CD4-positive, alpha-beta T cell treated with Interleukin-4 for 4 hours (primary cell): ENCODE data around the gene VWA1.
"Not testable (repeated sequence)": the region's sequence is repeated elsewhere in the genome, so short reads cannot be mapped to it uniquely, and the experiment has no call there.

Source experiments
- DNase-seq: peaks from one replicate; pipeline ENCODE4 v3.0.0-alpha.2; 2020

The VWA1 gene

DNA sequence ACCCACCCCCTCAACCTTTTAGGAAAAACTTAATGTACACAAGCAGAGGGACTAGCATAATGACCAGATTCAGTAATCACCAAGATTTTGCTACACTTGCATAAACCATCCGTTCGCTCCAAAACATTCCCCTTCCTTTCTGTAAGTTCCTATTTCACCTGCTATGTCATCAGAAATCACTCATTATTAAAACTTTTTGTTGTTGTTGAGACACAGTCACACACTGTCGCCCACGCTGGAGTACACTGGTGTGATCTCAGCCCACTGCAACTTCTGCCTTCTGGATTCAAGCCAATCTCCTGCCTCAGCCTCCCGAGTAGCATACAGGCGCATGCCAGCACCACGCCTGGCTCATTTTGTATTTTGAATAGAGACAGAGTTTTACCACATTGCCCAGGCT lies 31.8 kb upstream of the VWA1 start:
- no peak for DNase-seq

GRCh38 chr1:1406101-1406820 lies 29.2 kb upstream of the VWA1 start:
- no peak for DNase-seq

DNA sequence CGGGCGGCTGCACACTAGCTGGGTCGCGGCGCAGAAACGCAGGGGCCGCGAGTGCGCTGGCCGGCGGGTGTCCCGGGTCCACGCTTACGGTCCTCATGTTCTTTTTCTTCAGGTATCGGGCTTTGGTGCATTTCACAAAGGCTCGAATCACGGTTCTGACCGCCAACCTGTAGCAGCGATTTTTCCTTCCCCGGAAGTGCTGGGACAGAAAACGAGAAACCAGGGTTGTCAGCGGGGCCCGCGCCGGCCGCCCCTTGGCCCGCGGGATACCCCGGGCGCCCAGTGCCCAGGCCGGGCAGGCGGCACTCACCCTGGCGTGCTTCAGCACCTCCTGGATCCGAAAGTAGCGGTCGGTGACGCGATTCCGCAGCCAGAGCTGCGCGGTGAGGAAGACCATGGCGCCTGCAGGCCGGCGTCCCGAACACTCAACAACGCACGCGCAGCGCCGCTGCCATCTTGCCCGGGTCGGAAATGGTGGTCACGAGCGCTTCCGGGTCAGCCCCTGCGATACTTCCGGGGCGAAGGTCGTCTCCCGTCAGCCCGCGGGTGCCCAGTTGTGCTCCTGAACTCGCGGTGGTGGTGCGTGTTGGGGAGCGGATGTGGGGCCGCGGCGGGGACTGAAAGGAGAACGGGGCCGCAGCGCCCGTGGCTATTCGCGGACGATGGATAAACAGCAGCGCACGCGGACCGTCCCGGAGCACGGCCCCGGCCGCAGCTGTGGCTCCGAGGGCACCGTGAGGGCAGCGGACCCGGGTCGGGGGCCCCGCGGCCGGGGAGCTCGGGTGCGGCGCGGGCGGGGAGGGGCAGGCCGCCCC lies 28.5 kb upstream of the VWA1 start, which contains the start of gene MRPL20:
MRPL20 (minus strand) TSS at position 473 of the 815 bp plus-strand sequence; CDS start at position 397, 76 bp downstream.
- DNase-seq: peak; percentile 93

DNA sequence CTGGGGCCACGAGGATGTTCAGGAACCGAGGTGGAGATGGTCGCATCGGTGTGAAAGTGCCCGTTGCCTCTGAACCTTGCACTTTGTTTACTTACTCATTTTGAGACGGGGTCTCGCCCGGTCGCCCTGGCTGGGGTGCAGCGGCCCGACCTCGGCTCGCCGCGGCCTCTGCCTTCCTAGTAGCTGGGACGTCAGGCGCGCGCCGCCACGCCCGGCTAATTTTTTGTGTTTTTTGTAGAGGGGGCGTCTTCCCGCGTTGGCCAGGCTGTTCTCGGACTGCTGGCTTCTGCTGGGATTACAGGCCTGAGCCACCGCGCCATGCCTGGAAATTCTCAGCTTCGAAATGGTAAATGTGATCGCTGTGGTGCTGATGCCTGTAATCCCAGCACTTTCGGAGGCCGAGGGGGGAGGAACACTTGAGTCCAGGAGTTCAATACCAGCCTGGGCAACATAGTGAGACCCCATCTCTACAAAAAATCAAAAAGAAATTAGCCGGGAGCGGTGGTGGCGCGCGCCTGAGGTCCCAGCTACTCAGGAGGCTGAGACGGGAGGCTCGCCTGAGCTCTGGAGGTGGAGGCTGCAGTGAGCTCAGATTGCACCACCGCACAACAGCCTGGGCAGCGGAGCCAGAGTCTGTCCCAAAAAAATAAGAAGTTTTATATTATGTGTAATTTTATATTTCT lies 27.7 kb upstream of the VWA1 start:
- no peak for DNase-seq

DNA sequence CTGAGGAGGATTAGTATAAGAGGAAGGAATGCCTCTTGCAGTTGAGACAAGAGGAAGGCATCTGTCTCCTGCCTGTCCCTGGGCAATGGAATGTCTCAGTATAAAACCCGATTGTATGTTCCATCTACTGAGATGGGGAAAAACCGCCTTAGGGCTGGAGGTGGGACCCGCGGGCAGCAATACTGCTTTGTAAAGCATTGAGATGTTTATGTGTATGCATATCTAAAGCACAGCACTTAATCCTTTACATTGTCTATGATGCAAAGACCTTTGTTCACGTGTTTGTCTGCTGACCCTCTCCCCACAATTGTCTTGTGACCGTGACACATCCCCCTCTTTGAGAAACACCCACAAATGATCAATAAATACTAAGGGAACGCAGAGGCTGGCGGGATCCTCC lies 25.3 kb upstream of the VWA1 start:
- not testable (repeated sequence) for DNase-seq

GRCh38 chr1:1411626-1412025 lies 23.9 kb upstream of the VWA1 start:
- DNase-seq: no peak

GRCh38 chr1:1412311-1412902 lies 23.1 kb upstream of the VWA1 start:
- not testable (repeated sequence) for DNase-seq

- DNase-seq: no peak
Observed at GRCh38 chr1:1415751-1416150, 19.7 kb upstream of the VWA1 start.

- not testable (repeated sequence) for DNase-seq
Observed at GRCh38 chr1:1417396-1417795, 18.1 kb upstream of the VWA1 start.

DNA sequence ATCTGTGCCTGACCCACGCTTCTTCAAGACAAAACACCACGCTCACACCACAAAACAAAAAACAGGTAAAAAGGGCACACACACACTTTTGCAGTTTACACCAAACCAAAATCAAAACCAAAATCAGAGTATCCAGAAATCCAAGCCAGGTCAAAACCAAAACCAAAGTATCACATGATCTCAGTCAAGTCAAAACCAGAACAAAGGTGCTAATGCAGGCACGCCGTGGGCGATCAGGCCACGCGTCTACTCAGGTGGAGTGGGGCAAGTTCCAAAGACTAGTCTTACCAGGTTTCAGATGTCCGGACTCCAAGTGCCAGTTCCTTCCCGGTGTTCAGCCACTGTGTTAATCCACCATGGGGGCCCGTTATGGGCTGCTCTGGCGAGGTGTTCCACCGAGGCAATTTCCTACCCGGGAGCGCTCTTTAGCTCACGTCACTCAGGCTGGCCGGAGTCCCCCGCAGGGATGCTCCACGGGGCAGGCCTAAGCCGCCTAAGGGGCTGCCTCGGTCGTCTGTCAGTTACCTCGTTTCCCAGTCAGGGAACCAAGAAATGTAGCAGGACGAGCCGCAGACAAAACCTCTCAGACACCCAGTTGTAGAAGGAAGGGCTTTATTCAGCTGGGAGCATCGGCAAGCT lies 17.5 kb upstream of the VWA1 start:
- not testable (repeated sequence) for DNase-seq

- no peak for DNase-seq
Observed at GRCh38 chr1:1418464-1419362, 16.8 kb upstream of the VWA1 start.

GRCh38 chr1:1419363-1419812 lies 16.1 kb upstream of the VWA1 start:
- no peak for DNase-seq

DNA sequence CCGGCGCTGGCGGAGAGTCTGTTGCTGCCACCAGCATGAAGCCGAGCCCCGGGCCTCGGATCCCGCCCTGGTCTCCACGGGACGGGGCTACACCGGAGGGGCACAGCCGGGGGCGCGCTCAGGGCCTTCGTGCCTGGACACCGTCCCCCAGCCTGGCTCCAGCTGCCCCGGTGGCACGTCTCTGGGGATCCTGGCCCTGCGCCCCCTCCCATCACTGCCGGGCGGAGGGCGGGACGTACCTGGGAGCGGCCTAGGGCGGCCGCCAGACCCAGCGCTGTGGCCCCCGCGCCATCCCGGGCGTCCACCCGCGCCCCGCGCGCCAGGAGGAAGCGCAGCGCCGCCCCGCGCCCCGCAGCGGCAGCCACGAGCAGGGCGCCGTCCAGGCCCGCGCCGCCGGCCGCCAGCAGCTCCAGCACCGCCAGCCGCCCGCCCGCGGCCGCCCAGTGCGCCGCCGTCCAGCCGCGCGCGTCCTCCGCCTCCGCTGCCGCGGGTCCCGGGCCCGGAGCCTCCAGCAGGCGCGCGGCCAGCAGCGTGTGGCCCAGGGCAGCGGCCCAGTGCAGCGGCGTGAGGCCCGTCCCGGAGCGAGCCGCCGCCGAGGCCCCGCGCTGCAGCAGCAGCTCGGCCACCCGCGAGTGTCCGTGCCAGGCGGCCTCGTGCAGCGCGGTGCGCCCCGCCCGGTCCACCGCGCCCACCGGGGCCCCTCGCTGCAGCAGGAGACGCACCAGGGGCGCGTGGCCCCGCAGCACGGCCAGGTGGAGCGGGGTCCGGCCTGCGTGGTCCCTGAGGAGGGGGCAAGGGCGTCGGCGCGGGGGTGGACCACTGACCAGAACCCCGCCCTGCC lies 15.5 kb upstream of the VWA1 start:
- DNase-seq: no peak

DNA sequence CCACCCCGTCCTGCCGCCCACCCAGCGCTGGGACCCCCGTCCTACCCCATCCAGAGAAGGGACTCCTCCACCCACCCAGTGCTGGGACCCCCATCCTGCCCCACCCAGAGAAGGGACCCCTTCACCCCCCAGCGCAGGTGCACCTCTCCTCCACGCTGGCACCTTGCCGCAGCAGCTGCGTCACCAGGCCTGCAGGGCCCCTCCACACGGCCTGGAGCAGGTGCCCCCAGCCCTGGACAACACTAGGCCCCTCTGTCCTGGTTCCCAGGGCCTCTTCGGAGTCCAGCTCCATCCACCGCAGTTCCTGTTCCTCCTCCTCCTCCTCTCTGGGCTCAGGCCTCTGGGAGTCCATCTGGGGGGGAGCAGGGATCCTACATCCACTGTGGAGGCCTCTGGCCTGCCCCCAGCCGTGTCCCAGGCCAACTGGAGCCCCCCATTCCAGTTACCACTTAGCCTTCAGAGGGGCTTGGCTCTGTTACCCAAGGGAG lies 14.8 kb upstream of the VWA1 start:
- DNase-seq: no peak

GRCh38 chr1:1421147-1421906 lies 14.2 kb upstream of the VWA1 start, which contains the start of gene ANKRD65:
Gene ANKRD65 (minus strand): TSS chr1:1421276. CDS start chr1:1421005, 271 bp downstream.
- DNase-seq: no peak

GRCh38 chr1:1421907-1422464 lies 13.5 kb upstream of the VWA1 start:
- DNase-seq: no peak

GRCh38 chr1:1422465-1423244 lies 12.8 kb upstream of the VWA1 start:
- DNase-seq: no peak

- DNase-seq: no peak
Observed at GRCh38 chr1:1423245-1423597, 12.3 kb upstream of the VWA1 start.
